Chondrocyte (in vitro differentiated cells): Measurements from ENCODE around the gene TMEM88. TPM values are rescaled to one million over a fixed set of nuclear protein-coding genes. Genes with fewer than 3 reads are reported as not detected.

Source experiments
- DNase-seq: peaks from one replicate; pipeline ENCODE4 v3.0.0; 2021; ENCODE audit warnings: mixed read lengths, low spot score
- H3K27ac Mint-ChIP-seq: one replicate; pipeline ENCODE4 v1.8.0; 2021; ENCODE audit warnings: mild to moderate bottlenecking, moderate library complexity, mixed read lengths; ENCODE audit not compliant: unreplicated experiment
- H3K27me3 Mint-ChIP-seq: 2 replicates; pipeline ENCODE4 v1.8.0; 2021; ENCODE audit warnings: low read depth, mixed read lengths
- H3K36me3 Mint-ChIP-seq: 2 replicates; pipeline ENCODE4 v1.8.0; 2021; ENCODE audit warnings: low read depth, mixed read lengths
- H3K4me1 Mint-ChIP-seq: 2 replicates; pipeline ENCODE4 v1.8.0; 2021; ENCODE audit warnings: low read depth, mild to moderate bottlenecking, mixed read lengths
- H3K4me3 Mint-ChIP-seq: one replicate; pipeline ENCODE4 v1.8.0; 2021; ENCODE audit warnings: mild to moderate bottlenecking, moderate library complexity, mixed read lengths; ENCODE audit not compliant: unreplicated experiment
- H3K9me3 Mint-ChIP-seq: 2 replicates; pipeline ENCODE4 v1.8.0; 2021; ENCODE audit warnings: low read depth, mixed read lengths
- CTCF ChIP-seq: fragments of 200-600 bp; sonication (generic); IDR thresholded peaks from 2 replicates; pipeline ENCODE4 v1.5.0; 2021; ENCODE audit warnings: antibody characterized with exemption, mild to moderate bottlenecking, moderate library complexity
- total RNA-seq: library from RNA; stranded (reverse); gene quantifications from 3 replicates; pipeline ENCODE4 v1.2.1, GENCODE V29; 2021

TMEM88 gene
- total RNA-seq, 1 donor from 2014 or later, result 1.9 TPM

DNA sequence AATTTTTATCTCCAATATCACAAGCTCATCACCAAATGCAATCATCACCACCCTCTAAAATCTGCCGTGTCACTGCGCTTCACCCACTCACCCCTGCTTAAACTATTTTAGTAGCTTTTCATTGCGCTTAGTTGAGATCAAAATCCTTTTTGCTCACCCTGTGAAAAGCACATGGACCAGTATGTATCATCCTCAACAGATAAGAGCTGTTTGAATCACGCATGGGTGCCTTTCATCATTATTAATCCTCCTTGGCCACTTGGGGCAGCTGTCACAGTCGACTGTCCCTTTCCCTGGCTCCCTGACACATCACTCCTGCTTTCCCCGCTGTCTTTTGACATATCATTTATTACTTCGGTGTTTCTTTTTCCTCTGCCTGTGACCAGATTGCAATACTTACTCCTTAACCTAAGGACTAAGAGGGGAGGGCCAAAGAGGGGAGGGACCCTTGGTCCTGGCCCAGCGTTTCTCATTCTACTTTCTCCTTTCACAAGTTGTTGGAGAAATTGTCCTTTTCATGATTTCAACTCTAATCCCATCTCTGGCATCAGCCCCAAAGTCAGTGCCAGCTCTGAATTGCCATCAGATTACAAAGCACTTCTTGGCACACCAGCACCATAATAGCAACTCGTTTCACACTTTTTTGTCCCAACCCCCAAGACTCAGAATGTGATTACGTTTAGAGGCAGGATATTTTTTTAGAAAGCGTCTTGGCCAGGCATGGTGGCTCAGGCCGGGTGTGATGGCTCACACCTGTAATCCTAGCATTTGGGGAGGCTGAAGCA is 29.5 kb upstream of the TMEM88 start:
- peak; percentile 5 for DNase-seq
- Mint-ChIP-seq H3K36me3 (no peaks in the 10 kb centered on the region), H3K9me3 (no peaks in the 10 kb centered on the region), H3K27ac (no peak overlapping the region), H3K27me3 (peaks cover 33% of the 10 kb centered on the region), H3K4me3 (no peak overlapping the region), H3K4me1 (no peaks in the 10 kb centered on the region)
- TF ChIP-seq CTCF, result peak; percentile 48

- peaks cover 19% of the 10 kb centered on the region for H3K27me3 Mint-ChIP-seq
- H3K27ac Mint-ChIP-seq, result no peak overlapping the region
- no peak for DNase-seq
- no peaks in the 10 kb centered on the region for H3K36me3 Mint-ChIP-seq
- no peaks in the 10 kb centered on the region for H3K9me3 Mint-ChIP-seq
- H3K4me3 Mint-ChIP-seq, result no peak overlapping the region
- TF ChIP-seq CTCF, result no peak
- peaks cover 18% of the 10 kb centered on the region for H3K4me1 Mint-ChIP-seq
These were observed 24.2 kb upstream of the TMEM88 start for GRCh38 chr17:7830616-7831015.

DNA sequence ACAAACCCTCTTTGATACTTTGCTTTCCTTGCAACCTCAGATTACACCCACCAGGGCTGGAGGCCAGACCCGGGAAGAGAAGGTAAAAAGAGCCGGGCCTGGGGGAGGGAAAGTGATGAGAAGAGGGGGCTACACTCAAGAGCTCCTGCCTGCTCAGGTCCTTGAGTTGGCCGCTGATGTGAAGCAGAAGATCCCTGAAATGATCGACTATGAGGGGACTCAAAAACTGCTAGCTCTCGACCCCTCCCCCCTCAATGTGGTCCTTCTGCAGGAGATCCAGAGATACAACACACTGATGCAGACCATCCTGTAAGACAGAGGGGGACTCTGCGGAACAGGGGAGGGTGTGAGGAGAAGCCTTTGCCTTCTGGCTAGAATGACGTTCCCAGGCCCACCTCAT is 23.6 kb upstream of the TMEM88 start:
- no peak overlapping the region for H3K4me3 Mint-ChIP-seq
- H3K36me3 Mint-ChIP-seq, result no peaks in the 10 kb centered on the region
- H3K27ac Mint-ChIP-seq, result no peak overlapping the region
- peaks cover 18% of the 10 kb centered on the region for H3K4me1 Mint-ChIP-seq
- no peak for TF ChIP-seq CTCF
- no peak for DNase-seq
- H3K9me3 Mint-ChIP-seq, result no peaks in the 10 kb centered on the region
- peaks cover 19% of the 10 kb centered on the region for H3K27me3 Mint-ChIP-seq

DNA sequence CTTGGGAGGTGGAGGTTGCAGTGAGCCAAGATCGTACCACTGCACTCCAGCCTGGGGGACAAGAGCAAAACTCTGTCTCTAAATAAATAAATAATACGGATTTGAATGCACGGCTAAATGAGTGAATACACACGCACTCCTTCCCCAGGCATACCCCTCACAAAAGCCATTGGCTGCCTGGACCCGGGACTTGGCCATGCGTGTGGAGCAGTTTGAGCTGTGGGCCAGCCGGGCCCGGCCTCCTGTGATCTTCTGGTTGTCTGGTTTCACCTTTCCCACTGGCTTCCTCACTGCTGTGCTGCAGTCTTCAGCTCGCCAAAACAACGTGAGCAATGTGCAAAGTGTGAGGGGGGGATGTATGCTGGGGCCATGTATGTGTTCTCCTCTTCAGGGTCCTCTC is 22.4 kb upstream of the TMEM88 start:
- Mint-ChIP-seq H3K27ac (no peak overlapping the region), H3K27me3 (peaks cover 17% of the 10 kb centered on the region), H3K4me1 (peaks cover 28% of the 10 kb centered on the region), H3K36me3 (no peaks in the 10 kb centered on the region), H3K4me3 (no peak overlapping the region), H3K9me3 (no peaks in the 10 kb centered on the region)
- DNase-seq, result no peak
- no peak for TF ChIP-seq CTCF

GRCh38 chr17:7833011-7833794 is 21.7 kb upstream of the TMEM88 start:
- no peak for TF ChIP-seq CTCF
- Mint-ChIP-seq H3K9me3 (no peaks in the 10 kb centered on the region), H3K27me3 (peaks cover 13% of the 10 kb centered on the region), H3K36me3 (no peaks in the 10 kb centered on the region), H3K4me3 (peak overlapping the region; percentile 91), H3K27ac (no peak overlapping the region), H3K4me1 (peaks cover 32% of the 10 kb centered on the region)
- DNase-seq, result no peak
